Measurements from ENCODE around the gene NOP9. TPM values are rescaled to one million over a fixed set of nuclear protein-coding genes. Genes with fewer than 3 reads are reported as not detected.

Gene NOP9
- polyA plus RNA-seq, 1 experiment: 12.0 TPM

GRCh38 chr14:24331731-24332267 is 32.1 kb downstream of the NOP9 start:
- POLR2A ChIA-PET: interaction anchor here (2.5 kb wide), 1 partner anchor 105 kb away, joined by 13 read pairs; no protein-coding TSS in a partner anchor

GRCh38 chr14:24332268-24332993 is 32.8 kb downstream of the NOP9 start:
- Histone ChIP-seq H3K9me3 (ENCODE audit: control insufficient read depth, insufficient read depth, low read length) (no peaks in the 10 kb centered on the region; the same call in 1 of the 2 replicates), H3K27ac (ENCODE audit: low read depth, low read length) (no peak overlapping the region), H3K27me3 (ENCODE audit: control insufficient read depth, insufficient read depth, low read length) (peaks cover 49% of the 10 kb centered on the region), H3K4me3 (ENCODE audit: low read depth, low read length) (peak overlapping the region; percentile 40)
- DNase-seq (ENCODE audit: low read depth, low spot score): no peak
- ChIA-PET CTCF (interaction anchor here (0.6 to 21.9 kb wide), 32 partner anchors 8 to 290 kb away, joined by 3 to 712 read pairs (median 12); partner anchors contain the start of genes CBLN3, CIDEB, KHNYN and LTB4R2), POLR2A (interaction anchor here (1.4 to 2.5 kb wide), 4 partner anchors 86 to 105 kb away, joined by 3 to 17 read pairs (median 10); partner anchors contain the start of gene KHNYN)
- TF ChIP-seq CTCF (IDR thresholded peaks at IDR 0.05; ENCODE audit: low read depth, low read length): peak; percentile 76

More at GRCh38 chr14:24331731-24332267, 32.1 kb downstream of the NOP9 start:
- Histone ChIP-seq H3K27ac (ENCODE audit: low read depth, low read length) (no peak overlapping the region), H3K4me3 (ENCODE audit: low read depth, low read length) (no peak overlapping the region), H3K27me3 (ENCODE audit: control insufficient read depth, insufficient read depth, low read length) (peaks cover 46% of the 10 kb centered on the region), H3K9me3 (ENCODE audit: control insufficient read depth, insufficient read depth, low read length) (no peaks in the 10 kb centered on the region; the same call in 1 of the 2 replicates)
- DNase-seq (ENCODE audit: low read depth, low spot score): no peak
- TF ChIP-seq CTCF (IDR thresholded peaks at IDR 0.05; ENCODE audit: low read depth, low read length): no peak
- CTCF ChIA-PET: interaction anchor here (0.7 to 21.9 kb wide), 14 partner anchors 10 to 110 kb away, joined by 3 to 712 read pairs (median 27); partner anchors contain the start of genes CBLN3, CIDEB, KHNYN and LTB4R2

DNA sequence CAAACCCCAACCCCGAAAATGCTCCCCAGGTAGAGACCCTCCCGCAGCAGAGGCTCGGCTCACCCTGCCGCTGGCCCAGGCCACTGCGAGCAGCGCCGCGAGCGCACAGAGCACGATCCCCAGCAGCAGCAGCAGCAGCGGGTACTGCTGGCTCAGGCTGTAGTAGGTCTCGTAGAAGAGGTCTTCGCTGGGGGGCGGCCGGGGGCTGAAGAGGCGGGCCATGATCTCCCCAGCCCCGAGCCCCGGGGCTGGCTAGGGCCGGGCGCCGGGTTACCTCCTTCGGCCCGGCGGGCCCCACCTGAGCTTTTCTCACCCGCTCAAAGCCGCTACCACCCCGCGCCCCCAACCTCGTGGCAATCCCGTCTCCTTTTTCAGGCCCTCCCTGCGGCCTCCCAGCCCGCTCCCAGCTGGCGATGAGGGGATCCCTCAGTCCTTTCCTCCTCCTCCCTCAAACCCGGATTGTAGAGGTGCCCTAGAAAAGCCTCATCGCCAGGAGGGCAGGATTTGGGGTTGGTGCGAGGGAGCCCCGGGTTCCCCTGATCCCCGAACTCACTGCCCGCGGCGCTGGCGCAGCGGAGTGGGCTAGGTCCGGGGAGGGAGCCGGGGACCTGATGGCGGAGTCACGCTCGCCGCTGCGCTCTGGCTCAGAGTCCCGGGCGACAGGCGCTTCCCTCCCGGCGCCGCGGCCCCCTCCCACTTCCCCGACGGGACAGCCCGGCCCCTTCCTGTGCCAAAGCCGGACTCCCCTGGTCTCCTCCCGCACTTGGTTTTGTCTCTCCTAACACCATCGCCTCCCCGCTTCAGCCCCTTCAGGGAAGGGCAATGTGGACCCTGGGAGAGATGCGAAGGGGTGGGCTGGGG is 35.0 kb downstream of the NOP9 start, which contains the start of gene ADCY4:
ADCY4 (minus strand) TSS at position 641 of the 861 bp plus-strand sequence; CDS start at position 222, 419 bp downstream.
- peaks cover 70% of the 10 kb centered on the region for H3K27me3 ChIP-seq (ENCODE audit: control insufficient read depth, insufficient read depth, low read length)
- POLR2A ChIA-PET: no interaction called here
- no peaks in the 10 kb centered on the region; the same call in 1 of the 2 replicates for H3K9me3 ChIP-seq (ENCODE audit: control insufficient read depth, insufficient read depth, low read length)
- DNase-seq (ENCODE audit: low read depth, low spot score): no peak
- H3K27ac ChIP-seq (ENCODE audit: low read depth, low read length): no peak within 1 kb of the TSS
- CTCF ChIA-PET: interaction anchor here (0.9 to 21.9 kb wide), 19 partner anchors 11 to 155 kb away, joined by 3 to 712 read pairs (median 18); partner anchors contain the start of genes CBLN3, CIDEB, KHNYN and LTB4R2
- TF ChIP-seq CTCF (IDR thresholded peaks at IDR 0.05; ENCODE audit: low read depth, low read length): no peak
- peak within 1 kb of the TSS; percentile 36 for H3K4me3 ChIP-seq (ENCODE audit: low read depth, low read length)

- no peak for DNase-seq (ENCODE audit: low read depth, low spot score)
- CTCF ChIA-PET: interaction anchor here (0.6 to 21.9 kb wide), 4 partner anchors 10 to 193 kb away, joined by 3 to 712 read pairs (median 62); partner anchors contain the start of genes CBLN3 and KHNYN
- peaks cover 80% of the 10 kb centered on the region for H3K27me3 ChIP-seq (ENCODE audit: control insufficient read depth, insufficient read depth, low read length)
- POLR2A ChIA-PET: no interaction called here
- H3K4me3 ChIP-seq (ENCODE audit: low read depth, low read length): no peak overlapping the region
- TF ChIP-seq CTCF (IDR thresholded peaks at IDR 0.05; ENCODE audit: low read depth, low read length): no peak
- H3K9me3 ChIP-seq (ENCODE audit: control insufficient read depth, insufficient read depth, low read length): no peaks in the 10 kb centered on the region; the same call in 1 of the 2 replicates
- H3K27ac ChIP-seq (ENCODE audit: low read depth, low read length): no peak overlapping the region
Measured at GRCh38 chr14:24335461-24336171, 36.0 kb downstream of the NOP9 start.

Measured in AG04450 (cell line).